HepG2 (cell line): ENCODE results near the gene BLCAP. TPM values are rescaled to one million over a fixed set of nuclear protein-coding genes. Genes with fewer than 3 reads are reported as not detected.

Experiments
- ARID5B ChIP-seq: IDR thresholded peaks from 2 replicates; pipeline ENCODE4 v1.4.0; 2020; ENCODE audit warnings: mild to moderate bottlenecking, missing genetic modification reagents
- ATF7-NPFF ChIP-seq: sonication (generic); formaldehyde crosslinking; IDR thresholded peaks from 2 replicates; pipeline ENCODE4 v1.8.1; 2023; ENCODE audit warnings: mild to moderate bottlenecking, low read depth, missing genetic modification reagents, moderate library complexity
- CCDC6 ChIP-seq: sonication (generic); formaldehyde crosslinking; IDR thresholded peaks from 2 replicates; pipeline ENCODE4 v1.8.1; 2022; ENCODE audit warnings: mild to moderate bottlenecking, missing genetic modification reagents, moderate library complexity
- E2F1 ChIP-seq: sonication (generic); formaldehyde crosslinking; IDR thresholded peaks from 2 replicates; pipeline ENCODE4 v1.5.0; 2020; ENCODE audit warnings: missing genetic modification reagents
- ETS1 ChIP-seq: sonication (generic); formaldehyde crosslinking; IDR thresholded peaks from 2 replicates; pipeline ENCODE4 v1.4.0; 2020; ENCODE audit warnings: missing genetic modification reagents
- FOXP1 ChIP-seq, 2 experiments: fragments of 450-650 bp in 1 of 2; IDR thresholded peaks; 2 replicates each; pipeline ENCODE4 v1.6.1; 2017 to 2018; ENCODE audit warnings: antibody characterized with exemption in 1 of 2
- HDAC1 ChIP-seq: sonication (generic); formaldehyde crosslinking; IDR thresholded peaks from 2 replicates; pipeline ENCODE4 v1.5.1; 2020; ENCODE audit warnings: mild to moderate bottlenecking, missing genetic modification reagents
- HINFP ChIP-seq: sonication (generic); formaldehyde crosslinking; IDR thresholded peaks from 2 replicates; pipeline ENCODE4 v1.4.0; 2020; ENCODE audit warnings: low read depth, mild to moderate bottlenecking, missing genetic modification reagents
- NBN ChIP-seq: fragments of 450-650 bp; conservative IDR thresholded peaks from 2 replicates; pipeline ENCODE4 v1.6.1; 2017
- ONECUT2 ChIP-seq: sonication (generic); formaldehyde crosslinking; IDR thresholded peaks from 2 replicates; pipeline ENCODE4 v1.4.0; 2020; ENCODE audit warnings: missing genetic modification reagents
- PHF5A ChIP-seq: IDR thresholded peaks from one replicate; pipeline ENCODE4 v1.6.1; 2018; ENCODE audit warnings: low read depth, missing genetic modification reagents; ENCODE audit not compliant: unreplicated experiment
- SMARCE1 ChIP-seq: fragments of 450-650 bp; IDR thresholded peaks from 2 replicates; pipeline ENCODE4 v1.6.1; 2017; ENCODE audit warnings: borderline replicate concordance
- TFDP1 ChIP-seq: IDR thresholded peaks from 2 replicates; pipeline ENCODE4 v1.6.1; 2016; ENCODE audit warnings: missing compliant biosample characterization, missing genetic modification reagents, borderline replicate concordance
- ZNF232 ChIP-seq: sonication (generic); formaldehyde crosslinking; IDR thresholded peaks from 2 replicates; pipeline ENCODE4 v1.4.0; 2020; ENCODE audit warnings: missing genetic modification reagents, borderline replicate concordance
- ZNF282 ChIP-seq: fragments of 450-650 bp; IDR thresholded peaks from 2 replicates; pipeline ENCODE4 v1.6.1; 2018; ENCODE audit not compliant: partially characterized antibody
- ZNF496 ChIP-seq: sonication (generic); formaldehyde crosslinking; IDR thresholded peaks from 2 replicates; pipeline ENCODE4 v1.8.1; 2023; ENCODE audit warnings: mild to moderate bottlenecking, moderate library complexity, missing genetic modification reagents; ENCODE audit not compliant: insufficient replicate concordance
- ZNF850 ChIP-seq: sonication (generic); formaldehyde crosslinking; conservative IDR thresholded peaks from 2 replicates; pipeline ENCODE4 v1.9.0; 2021; ENCODE audit warnings: mild to moderate bottlenecking, missing genetic modification reagents
- polyA plus RNA-seq, 8 experiments: library from polyadenylated mRNA; depleted of rRNA in 3 of 8; stranded (reverse) in 7 of 8; unstranded in 1 of 8; fragments of >200 nt; fragmentation: Illumina TruSeq in 4 of 8; extraction: Trizol in 4 of 8; gene quantifications; 2 replicates each; pipeline versions ENCODE4 v1.2.1 to v1.2.3, GENCODE V29; 2011 to 2016; ENCODE audit warnings: low read depth in 4 of 8, missing spikeins in 1 of 8, mixed read lengths in 1 of 8; ENCODE audit not compliant: insufficient read depth in 1 of 8
- total RNA-seq, 5 experiments: library from RNA; depleted of rRNA; stranded (reverse); fragments of >200 nt; fragmentation: Illumina TruSeq; extraction: Trizol; gene quantifications; 2 replicates each; pipeline ENCODE4 v1.2.3, GENCODE V29; 2016; ENCODE audit warnings: low read depth in 1 of 5

BLCAP gene
- total and polyA plus RNA-seq, 2 of the 13 experiments (the other 11 are each of a cell fraction or from before 2014, with no cell fraction given) = 52.4 to 86.8 TPM

- TF ChIP-seq ZNF496 (CRISPR knock-in tag) (no peak), SMARCE1 (no peak), ZNF850 (CRISPR knock-in tag) (no peak), ONECUT2 (CRISPR knock-in tag) (no peak), ZNF232 (CRISPR knock-in tag) (no peak; the same call in 1 of the 2 replicates), ATF7-NPFF (no peak), NBN (no peak), FOXP1 (IDR thresholded peaks at IDR 0.05) (no peak), FOXP1 (CRISPR knock-in tag; IDR thresholded peaks at IDR 0.05) (no peak), TFDP1 (CRISPR knock-in tag) (peak; percentile 20; the same call in 1 of the 2 replicates), E2F1 (no peak), HINFP (CRISPR knock-in tag) (no peak), ARID5B (peak; percentile 47; the same call in 1 of the 2 replicates), HDAC1 (0 out of 2 replicates have a peak, but pooled peaks have one; percentile 40), ETS1 (CRISPR knock-in tag) (no peak), CCDC6 (no peak), PHF5A (no peak), ZNF282 (no peak)
Measured at GRCh38 chr20:37564388-37565133, 36.9 kb upstream of the BLCAP start (continued).
